ENCODE data around the gene CSMD2. TPM values are rescaled to one million over a fixed set of nuclear protein-coding genes. Genes with fewer than 3 reads are reported as not detected.

The CSMD2 gene
- total RNA-seq, 1 experiment from 2014 or later, result 0.22 TPM

GRCh38 chr1:33821291-33821690, 343.7 kb downstream of the CSMD2 start:
- no peaks in the 10 kb centered on the region for H3K79me2 ChIP-seq (ENCODE audit: insufficient read depth, low read length)
- no peak overlapping the region for H3K4me2 ChIP-seq (ENCODE audit: low read length)
- no peaks in the 10 kb centered on the region for H3K4me1 ChIP-seq (ENCODE audit: control insufficient read depth in 1 of 2, insufficient read depth in 2 of 2, low read length in 2 of 2)
- RAD21 ChIA-PET (ENCODE audit: low non-redundant PET in 1 of 2, low total read pairs in 2 of 2, uncharacterized antibody in 2 of 2, unreplicated experiment in 2 of 2), result no interaction called here
- no TSS peak for BruUV-seq (replicated peaks)
- ATAC-seq (no peak), DNase-seq (ENCODE audit: low read depth, low spot score) (no peak)
- POLR2A ChIA-PET, result no interaction called here
- TF ChIP-seq CEBPB (IDR thresholded peaks at IDR 0.05; ENCODE audit: low read depth) (no peak), CTCF (IDR thresholded peaks at IDR 0.05 in 2 of 3, conservative IDR thresholded peaks at IDR 0.05 in 1 of 3; ENCODE audit: borderline replicate concordance in 1 of 3, insufficient read depth in 1 of 3, low read depth in 2 of 3, low read length in 2 of 3) (no peak), YY1 (IDR thresholded peaks at IDR 0.05; ENCODE audit: extremely low read depth, insufficient replicate concordance, low read depth, low read length) (no peak), ATF3 (IDR thresholded peaks at IDR 0.05) (no peak), SP1 (IDR thresholded peaks at IDR 0.05; ENCODE audit: low read depth) (no peak), RAD21 (IDR thresholded peaks at IDR 0.05; ENCODE audit: low read depth) (no peak), POLR2A (IDR thresholded peaks at IDR 0.05; ENCODE audit: borderline replicate concordance, extremely low read depth, insufficient read depth, insufficient read length) (no peak), MAX (IDR thresholded peaks at IDR 0.05) (no peak), REST (IDR thresholded peaks at IDR 0.05; ENCODE audit: low read depth) (no peak), ZNF274 (IDR thresholded peaks at IDR 0.05; ENCODE audit: low read depth, low read length) (no peak), SIN3A (IDR thresholded peaks at IDR 0.05; ENCODE audit: low read depth) (no peak), EGR1 (IDR thresholded peaks at IDR 0.05; ENCODE audit: low read depth) (no peak), ZFX (IDR thresholded peaks at IDR 0.05) (no peak), TCF7L2 (IDR thresholded peaks at IDR 0.05; ENCODE audit: borderline replicate concordance, extremely low read depth, insufficient read depth, insufficient read length) (no peak)
- no peaks in the 10 kb centered on the region for H3K9me3 ChIP-seq (ENCODE audit: control insufficient read depth in 1 of 2, insufficient read depth in 1 of 2, low read depth in 1 of 2, low read length in 2 of 2)
- no peaks in the 10 kb centered on the region for H3K9me2 ChIP-seq (ENCODE audit: insufficient read depth)
- no peak overlapping the region for H3K9ac ChIP-seq (ENCODE audit: low read length)
- no peak overlapping the region for H2AFZ ChIP-seq (ENCODE audit: low read depth, low read length, poor library complexity, severe bottlenecking)
- no peak overlapping the region for H3K27ac ChIP-seq (ENCODE audit: low read depth, low read length)
- no peak overlapping the region for H3K4me3 ChIP-seq (replicated peaks in 1 of 2; ENCODE audit: low read depth in 1 of 2, low read length in 2 of 2)
- intact Hi-C loops (cut with micrococcal nuclease), result no loop called here
- no peaks in the 10 kb centered on the region for H4K20me1 ChIP-seq (ENCODE audit: insufficient read depth)
- CTCF ChIA-PET, result no interaction called here
- H3K27me3 ChIP-seq (ENCODE audit: insufficient read depth, low read length), result peaks cover 48% of the 10 kb centered on the region
- no peaks in the 10 kb centered on the region for H3K36me3 ChIP-seq (ENCODE audit: control insufficient read depth in 1 of 2, insufficient read depth in 2 of 2, low read length in 2 of 2)
